ENCODE data around the gene CDH10. TPM values are rescaled to one million over a fixed set of nuclear protein-coding genes. Genes with fewer than 3 reads are reported as not detected.

CDH10 gene
- total RNA-seq, 1 experiment from 2014 or later: 0.31 TPM

- no peak overlapping the region for H3K4me2 ChIP-seq (ENCODE audit: insufficient read depth, insufficient read length, low read length)
- no peaks in the 10 kb centered on the region for H4K20me1 ChIP-seq (ENCODE audit: control insufficient read depth, insufficient read depth, insufficient read length)
- no peak overlapping the region for H2AFZ ChIP-seq (ENCODE audit: low read length)
- no peaks in the 10 kb centered on the region for H3K4me1 ChIP-seq (ENCODE audit: insufficient read depth, low read length)
- no peak overlapping the region for H3K9ac ChIP-seq (ENCODE audit: extremely low read depth, insufficient read length, low read length)
- Mint-ChIP-seq H3K27me3 (ENCODE audit: low read depth) (no peaks in the 10 kb centered on the region), H3K4me1 (no peaks in the 10 kb centered on the region), H3K36me3 (ENCODE audit: insufficient read depth in 1 of 3, low read depth in 3 of 3) (no peaks in the 10 kb centered on the region), H3K4me3 (no peak overlapping the region), H3K9me3 (no peaks in the 10 kb centered on the region), H3K27ac (no peak overlapping the region)
- H3K9me3 ChIP-seq (ENCODE audit: control insufficient read depth, low read depth, low read length): no peaks in the 10 kb centered on the region
- no peaks in the 10 kb centered on the region for H3K23me2 ChIP-seq (ENCODE audit: insufficient read length, low read depth, low read length, poor library complexity, severe bottlenecking)
- no peak overlapping the region for H3K27ac ChIP-seq (ENCODE audit: insufficient read length, low read depth, low read length)
- no peak for DNase-seq
- H3T11ph ChIP-seq (ENCODE audit: low read length): no peak overlapping the region
- no peak overlapping the region for H3K14ac ChIP-seq (ENCODE audit: insufficient read depth, low read length)
- no peak for TF ChIP-seq CTCF (conservative IDR thresholded peaks at IDR 0.05)
- H2BK5ac ChIP-seq (ENCODE audit: insufficient read length, low read length): no peak overlapping the region
- H3K56ac ChIP-seq (ENCODE audit: insufficient read length, low read depth, low read length): no peak overlapping the region
- no peak overlapping the region for H2BK120ac ChIP-seq (ENCODE audit: low read depth, low read length, poor library complexity, severe bottlenecking)
- no peak overlapping the region for H2BK12ac ChIP-seq (ENCODE audit: insufficient read length, low read depth, low read length)
- WGBS (ENCODE audit: extremely low coverage, insufficient read length, low lambda C conversion rate): no CpG with 5 or more reads among the region's 4 CpGs
- H2BK15ac ChIP-seq (ENCODE audit: low read depth, low read length): no peak overlapping the region
- H3K18ac ChIP-seq (ENCODE audit: insufficient read length, low read depth, low read length): no peak overlapping the region
- no peak overlapping the region for H4K5ac ChIP-seq (ENCODE audit: insufficient read length, low read depth, low read length)
- H3K23ac ChIP-seq (ENCODE audit: insufficient read length, low read depth, low read length): no peak overlapping the region
- no peak overlapping the region for H4K8ac ChIP-seq (replicated peaks; ENCODE audit: insufficient read length, low read depth, low read length)
- H3K79me1 ChIP-seq (ENCODE audit: insufficient read depth, low read depth, low read length, poor library complexity, severe bottlenecking): no peaks in the 10 kb centered on the region
- H3K4ac ChIP-seq (ENCODE audit: low read depth, low read length): no peak overlapping the region
- H2AK5ac ChIP-seq (ENCODE audit: insufficient read length, low read length): no peak overlapping the region
- H3K79me2 ChIP-seq (ENCODE audit: insufficient read depth, low read length): no peaks in the 10 kb centered on the region
- no peak overlapping the region for H4K91ac ChIP-seq (ENCODE audit: insufficient read length, low read depth, low read length)
- no peak overlapping the region for H2BK20ac ChIP-seq (ENCODE audit: low read depth, low read length, poor library complexity, severe bottlenecking)
- no peaks in the 10 kb centered on the region for H3K27me3 ChIP-seq (ENCODE audit: insufficient read depth, low read length)
Measured at GRCh38 chr5:24615159-24615558, 29.6 kb downstream of the CDH10 start.

All from H9 (cell line).